IPS-NIHi7 (cell line): ENCODE results near the gene SLC30A7.
A peak's percentile ranks its signal among the peaks of the same experiment; 100 is the strongest.

Source experiments
- DNase-seq: peaks from one replicate; pipeline ENCODE4 v3.0.0; 2012; ENCODE audit warnings: mixed read lengths; ENCODE audit errors: extremely low spot score

SLC30A7 gene

GRCh38 chr1:100972185-100972584 is 76.3 kb downstream of the SLC30A7 start:
- DNase-seq, result no peak

GRCh38 chr1:100976936-100977335 is 81.0 kb downstream of the SLC30A7 start:
- DNase-seq, result no peak

- DNase-seq, result no peak
Measured at GRCh38 chr1:100979631-100980030, 83.7 kb downstream of the SLC30A7 start.

GRCh38 chr1:100982793-100983192 is 86.9 kb downstream of the SLC30A7 start:
- DNase-seq, result peak; percentile 10

- no peak for DNase-seq
Measured at GRCh38 chr1:100988121-100988520, 92.2 kb downstream of the SLC30A7 start.

GRCh38 chr1:100989306-100990077 is 93.6 kb downstream of the SLC30A7 start:
- DNase-seq, result no peak

GRCh38 chr1:100995198-100995988 is 99.5 kb downstream of the SLC30A7 start:
- DNase-seq, result no peak

- no peak for DNase-seq
Measured at GRCh38 chr1:100998426-100998825, 102.5 kb downstream of the SLC30A7 start.

GRCh38 chr1:101000131-101000873 is 104.4 kb downstream of the SLC30A7 start:
- no peak for DNase-seq

- peak; percentile 49 for DNase-seq
Measured at GRCh38 chr1:101002551-101002950, 106.7 kb downstream of the SLC30A7 start.

- no peak for DNase-seq
Measured at GRCh38 chr1:101003012-101003650, 107.2 kb downstream of the SLC30A7 start.

- DNase-seq, result no peak
Measured at GRCh38 chr1:101004061-101004460, 108.2 kb downstream of the SLC30A7 start.

- DNase-seq, result no peak
Measured at GRCh38 chr1:101004670-101005069, 108.8 kb downstream of the SLC30A7 start.

GRCh38 chr1:101005183-101005582 is 109.3 kb downstream of the SLC30A7 start:
- DNase-seq, result no peak

- DNase-seq, result no peak
Measured at GRCh38 chr1:101005871-101006270, 110.0 kb downstream of the SLC30A7 start.

GRCh38 chr1:101006553-101006952 is 110.7 kb downstream of the SLC30A7 start:
- DNase-seq, result no peak

GRCh38 chr1:101008229-101008834 is 112.4 kb downstream of the SLC30A7 start:
- DNase-seq, result no peak

GRCh38 chr1:101013776-101014175 is 117.9 kb downstream of the SLC30A7 start:
- DNase-seq, result no peak

- DNase-seq, result peak; percentile 12
Measured at GRCh38 chr1:101017448-101017847, 121.6 kb downstream of the SLC30A7 start.

- no peak for DNase-seq
Measured at GRCh38 chr1:101022294-101022693, 126.4 kb downstream of the SLC30A7 start.

GRCh38 chr1:101025283-101025656 is 129.4 kb downstream of the SLC30A7 start:
- DNase-seq, result peak; percentile 13
